Endothelial cell of umbilical vein (primary cell): ENCODE results near the gene PLB1. TPM values are rescaled to one million over a fixed set of nuclear protein-coding genes. Genes with fewer than 3 reads are reported as not detected.

Experiments
- BruUV-seq: library from RNA; stranded (reverse); fragments of 400-500 nt; replicated peaks from 2 replicates; lab custom pipeline; 2021; lab: Mats Ljungman, UMichigan
- CTCF ChIA-PET: fragments of 300-600, 350-600 bp; sonication (Branson Sonifier 250); formaldehyde crosslinking; loops from one replicate; lab custom pipeline; 2021; ENCODE audit warnings: antibody characterized with exemption, inconsistent platforms; lab: Charles Lee
- POLR2A ChIA-PET: fragments of 300-600, 350-600 bp; sonication (Branson Sonifier 250); formaldehyde crosslinking; loops from one replicate; lab custom pipeline; 2021; ENCODE audit warnings: antibody characterized with exemption, inconsistent platforms; lab: Charles Lee
- DNase-seq: peaks from one replicate; pipeline ENCODE4 v3.0.0-alpha.2; 2011; ENCODE audit warnings: low read depth, low spot score
- FAIRE-seq: peaks from 2 replicates; lab custom pipeline; 2011; peaks lifted over from hg19 to GRCh38; lab: Jason Lieb, UNC
- H2AFZ ChIP-seq: 2 replicates; pipeline ENCODE4 v1.6.0; 2012; ENCODE audit warnings: low read depth, low read length, control low read depth, inconsistent platforms
- H3K27ac ChIP-seq: 2 replicates; pipeline ENCODE4 v1.5.1; 2011; ENCODE audit warnings: low read depth, mild to moderate bottlenecking, control low read depth, low read length, moderate library complexity; ENCODE audit not compliant: insufficient read depth
- H3K27me3 ChIP-seq, 2 experiments: 2 replicates each; pipeline versions ENCODE4 v1.6.0 to v1.6.1; 2011; ENCODE audit warnings: low read length in 2 of 2, mixed read lengths in 1 of 2; ENCODE audit not compliant: control insufficient read depth in 2 of 2, insufficient read depth in 2 of 2
- H3K36me3 ChIP-seq, 2 experiments: 2 replicates in 1 of 2; 3 replicates in 1 of 2; pipeline ENCODE4 v1.5.1; 2011; ENCODE audit warnings: low read length in 2 of 2, mild to moderate bottlenecking in 1 of 2, moderate library complexity in 1 of 2; ENCODE audit not compliant: control insufficient read depth in 2 of 2, insufficient read depth in 2 of 2; ENCODE audit errors: extremely low read depth in 1 of 2
- H3K4me1 ChIP-seq: 3 replicates; pipeline ENCODE4 v1.5.1; 2011; ENCODE audit warnings: mild to moderate bottlenecking, low read length; ENCODE audit not compliant: control insufficient read depth, insufficient read depth; ENCODE audit errors: extremely low read depth
- H3K4me2 ChIP-seq: 2 replicates; pipeline ENCODE4 v1.6.1; 2011; ENCODE audit warnings: low read length, control low read depth, mixed read lengths; ENCODE audit not compliant: insufficient read depth
- H3K4me3 ChIP-seq, 3 experiments: fragments of 200-600 bp in 1 of 3; sonication (generic), shearing (Covaris generic) in 1 of 3; replicated peaks in 1 of 3; 2 replicates each; pipeline ENCODE4 v1.5.1; 2011 to 2016; ENCODE audit warnings: control low read depth in 3 of 3, low read length in 3 of 3, mild to moderate bottlenecking in 2 of 3, inconsistent platforms in 1 of 3, low read depth in 1 of 3, moderate library complexity in 1 of 3; ENCODE audit not compliant: insufficient read depth in 1 of 3
- H3K79me2 ChIP-seq: 2 replicates; pipeline ENCODE4 v1.6.0; 2012; ENCODE audit warnings: low read length, inconsistent platforms; ENCODE audit not compliant: control insufficient read depth, insufficient read depth
- H3K9ac ChIP-seq: replicated peaks from 2 replicates; pipeline ENCODE3; 2011; ENCODE audit warnings: low read length, control low read depth; ENCODE audit not compliant: insufficient read depth; ENCODE audit errors: extremely low read depth
- H3K9me1 ChIP-seq: replicated peaks from 3 replicates; pipeline ENCODE4 v1.6.0; 2011; ENCODE audit warnings: mild to moderate bottlenecking, low read length; ENCODE audit not compliant: control insufficient read depth, insufficient read depth; ENCODE audit errors: extremely low read depth
- H3K9me3 ChIP-seq: replicated peaks from 2 replicates; pipeline ENCODE4 v1.5.1; 2012; ENCODE audit warnings: low read length, inconsistent platforms; ENCODE audit not compliant: control insufficient read depth, insufficient read depth
- H4K20me1 ChIP-seq: replicated peaks from 2 replicates; pipeline ENCODE3; 2011; ENCODE audit warnings: mild to moderate bottlenecking, low read length; ENCODE audit not compliant: control insufficient read depth, insufficient read depth; ENCODE audit errors: extremely low read depth
- CTCF ChIP-seq, 2 donors: IDR thresholded peaks; 1 replicate in 1 of 2; 2 replicates in 1 of 2; pipeline ENCODE4 v1.5.1; 2011; ENCODE audit warnings: low read length in 2 of 2, mild to moderate bottlenecking in 2 of 2, moderate library complexity in 2 of 2, control low read depth in 1 of 2, inconsistent platforms in 1 of 2, low read depth in 1 of 2; ENCODE audit not compliant: insufficient read depth in 1 of 2; ENCODE audit errors: extremely low read depth in 1 of 2
- EZH2 ChIP-seq: IDR thresholded peaks from 2 replicates; pipeline ENCODE4 v1.6.1; 2012; ENCODE audit warnings: borderline replicate concordance, low read depth, mild to moderate bottlenecking, moderate library complexity, low read length, inconsistent platforms; ENCODE audit not compliant: severe bottlenecking
- FOS ChIP-seq: IDR thresholded peaks from 2 replicates; pipeline ENCODE4 v1.6.1; 2011; ENCODE audit warnings: mild to moderate bottlenecking, low read length, moderate library complexity, borderline replicate concordance; ENCODE audit not compliant: insufficient read depth
- GATA2 ChIP-seq: IDR thresholded peaks from 2 replicates; pipeline ENCODE4 v1.7.0; 2011; ENCODE audit warnings: low read depth, mild to moderate bottlenecking, moderate library complexity, mixed read lengths, low read length; ENCODE audit not compliant: insufficient read length, insufficient read depth
- JUN ChIP-seq: IDR thresholded peaks from 2 replicates; pipeline ENCODE4 v1.6.1; 2011; ENCODE audit warnings: borderline replicate concordance, low read depth; ENCODE audit not compliant: insufficient read length, insufficient read depth
- MAX ChIP-seq: IDR thresholded peaks from 2 replicates; pipeline ENCODE4 v1.6.1; 2011; ENCODE audit not compliant: insufficient read depth, insufficient read length
- MYC ChIP-seq: IDR thresholded peaks from one replicate; pipeline ENCODE4 v1.6.1; 2011; ENCODE audit warnings: mild to moderate bottlenecking, low read depth, low read length
- POLR2A ChIP-seq: IDR thresholded peaks from 2 replicates; pipeline ENCODE4 v1.6.1; 2012; ENCODE audit warnings: low read depth, mild to moderate bottlenecking, control low read depth, low read length
- POLR2AphosphoS5 ChIP-seq: IDR thresholded peaks from 2 replicates; pipeline ENCODE4 v1.6.1; 2012; ENCODE audit warnings: low read depth, mild to moderate bottlenecking, control low read depth, low read length, moderate library complexity; ENCODE audit not compliant: insufficient read depth
- dilution Hi-C: fragments of 300-500 bp; cut with MboI; formaldehyde crosslinking; loops from one replicate; pipeline ENCODE4 v1.15.0; 2019; ENCODE audit warnings: low sequenced_read_pairs; ENCODE audit not compliant: extremely low pct_ligation_motif_present
- intact Hi-C: fragments of 100-400 bp; cut with micrococcal nuclease; formaldehyde crosslinking; loops from one replicate; pipeline ENCODE4 v1.10.0; 2022
- polyA plus RNA-seq, 4 experiments: library from polyadenylated mRNA; depleted of rRNA in 3 of 4; stranded (reverse) in 3 of 4; unstranded in 1 of 4; fragments of >200 nt; gene quantifications; 2 replicates each; pipeline versions ENCODE4 v1.2.1 to v1.2.3, GENCODE V29; 2011 to 2012; ENCODE audit warnings: missing spikeins in 1 of 4
- total RNA-seq: library from RNA; stranded (reverse); gene quantifications from 2 replicates; pipeline ENCODE4 v1.2.3, GENCODE V29; 2021

PLB1 gene
- total and polyA plus RNA-seq, 2 donors (not counting 3 experiments of a cell fraction or from before 2014, with no cell fraction given): 0.75 to 0.80 TPM

- POLR2A ChIA-PET: no interaction called here
These were observed 177.5 kb downstream of the PLB1 start for GRCh38 chr2:28673338-28673737.

More at GRCh38 chr2:28673338-28673737, 177.5 kb downstream of the PLB1 start:
- Histone ChIP-seq H3K27ac (no peak overlapping the region), H3K27me3 (no peaks in the 10 kb centered on the region), H3K4me1 (peaks cover 5% of the 10 kb centered on the region), H3K4me3 (no peak overlapping the region), H3K9me3 (no peaks in the 10 kb centered on the region), H3K36me3 (no peaks in the 10 kb centered on the region), H3K4me2 (no peak overlapping the region), H2AFZ (no peak overlapping the region), H3K9ac (no peak overlapping the region), H3K9me1 (no peaks in the 10 kb centered on the region), H3K79me2 (no peaks in the 10 kb centered on the region), H4K20me1 (no peaks in the 10 kb centered on the region)
- no peak for TF ChIP-seq POLR2AphosphoS5
- no peak for TF ChIP-seq EZH2
- no peak for TF ChIP-seq FOS
- no peak for TF ChIP-seq MAX
- no peak for TF ChIP-seq GATA2
- no peak for TF ChIP-seq MYC
- no peak for TF ChIP-seq CTCF (IDR thresholded peaks at IDR 0.05; ENCODE audit: extremely low read depth in 1 of 2, insufficient read depth in 1 of 2, low read depth in 1 of 2, low read length in 2 of 2)
- TF ChIP-seq POLR2A: no peak
- TF ChIP-seq JUN: no peak
- intact Hi-C loops: no loop called here
- dilution Hi-C loops: no loop called here
- BruUV-seq: no TSS peak
- DNase-seq (no peak), FAIRE-seq (no peak)
- CTCF ChIA-PET: no interaction called here
